Natural killer cell treated with Interleukin-12 subunit alpha and Interleukin-12 subunit beta and Interleukin-15 and Interleukin-18, amount 100 ng/mL, for 72 hours (primary cell): ENCODE measurements around the gene CCDC70. TPM values are rescaled to one million over a fixed set of nuclear protein-coding genes. Genes with fewer than 3 reads are reported as not detected.
"Not testable (repeated sequence)": the region's sequence is repeated elsewhere in the genome, so short reads cannot be mapped to it uniquely, and the experiment has no call there.

Source experiments
- ATAC-seq, 2 donors: fragments of 150-1000 bp; cut with Tn5 transposase in 1 of 2; sonication (Bioruptor Pico), chemical (Tn5 transposase) in 1 of 2; 2 replicates each; pipeline ENCODE4 v1.10.0; 2021
- DNase-seq: peaks from one replicate; pipeline ENCODE4 v3.0.0; 2022; ENCODE audit warnings: low spot score
- H3K27ac Mint-ChIP-seq, 2 donors: 1 replicate in 1 of 2; 2 replicates in 1 of 2; pipeline ENCODE4 v1.8.0; 2022; ENCODE audit warnings: mixed read lengths in 2 of 2, mild to moderate bottlenecking in 1 of 2, moderate library complexity in 1 of 2
- H3K27me3 Mint-ChIP-seq, 2 donors: 1 replicate in 1 of 2; 2 replicates in 1 of 2; pipeline ENCODE4 v1.8.0; 2022; ENCODE audit warnings: mixed read lengths in 2 of 2
- H3K36me3 Mint-ChIP-seq: one replicate; pipeline ENCODE4 v1.8.0; 2022; ENCODE audit warnings: mixed read lengths
- H3K4me1 Mint-ChIP-seq, 2 donors: 1 replicate in 1 of 2; 2 replicates in 1 of 2; pipeline ENCODE4 v1.8.0; 2022; ENCODE audit warnings: low read depth in 2 of 2, mixed read lengths in 2 of 2, mild to moderate bottlenecking in 1 of 2
- H3K4me3 Mint-ChIP-seq: one replicate; pipeline ENCODE4 v1.8.0; 2022; ENCODE audit warnings: mixed read lengths
- H3K9me3 Mint-ChIP-seq: 2 replicates; pipeline ENCODE4 v1.8.0; 2022; ENCODE audit warnings: mixed read lengths
- total RNA-seq, 2 donors: library from RNA; stranded (reverse); gene quantifications; one replicate each; pipeline ENCODE4 v1.2.3, GENCODE V29; 2022

Gene CCDC70
- total RNA-seq, 2 donors from 2014 or later, result not detected

- ATAC-seq, result no peak
Observed at GRCh38 chr13:51823359-51823758, 38.4 kb upstream of the CCDC70 start.

GRCh38 chr13:51823863-51824262 lies 37.9 kb upstream of the CCDC70 start:
- DNase-seq (no peak), ATAC-seq (no peak)
- Mint-ChIP-seq H3K36me3 (no peaks in the 10 kb centered on the region), H3K4me3 (no peak overlapping the region), H3K9me3 (no peaks in the 10 kb centered on the region), H3K27ac (peak overlapping the region; percentile 34 to 87), H3K27me3 (peaks cover 0 to 2% of the 10 kb centered on the region in 2 donors), H3K4me1 (peaks cover 65 to 67% of the 10 kb centered on the region in 2 donors)

More at GRCh38 chr13:51823359-51823758, 38.4 kb upstream of the CCDC70 start:
- DNase-seq, result no peak
- H3K36me3 Mint-ChIP-seq, result no peaks in the 10 kb centered on the region
- no peaks in the 10 kb centered on the region for H3K9me3 Mint-ChIP-seq
- peaks cover 0 to 3% of the 10 kb centered on the region in 2 donors for H3K27me3 Mint-ChIP-seq
- H3K4me3 Mint-ChIP-seq, result no peak overlapping the region
- no peak overlapping the region for H3K27ac Mint-ChIP-seq
- peaks cover 70 to 71% of the 10 kb centered on the region in 2 donors for H3K4me1 Mint-ChIP-seq

- H3K36me3 Mint-ChIP-seq, ATAC-seq, H3K9me3 Mint-ChIP-seq, H3K27me3 Mint-ChIP-seq, DNase-seq: not testable (repeated sequence)
- peaks cover 60 to 63% of the 10 kb centered on the region in 2 donors for H3K4me1 Mint-ChIP-seq
- peak overlapping the region; percentile 58 for H3K4me3 Mint-ChIP-seq
- H3K27ac Mint-ChIP-seq, result peak overlapping the region; percentile 53 to 87
Observed at GRCh38 chr13:51824712-51825111, 37.1 kb upstream of the CCDC70 start.

GRCh38 chr13:51825165-51825592 lies 36.6 kb upstream of the CCDC70 start:
- Mint-ChIP-seq H3K36me3 (no peaks in the 10 kb centered on the region), H3K27ac (peak overlapping the region; percentile 53 to 87), H3K27me3 (peaks cover 0 to 2% of the 10 kb centered on the region in 2 donors), H3K9me3 (no peaks in the 10 kb centered on the region), H3K4me1 (peaks cover 55 to 60% of the 10 kb centered on the region in 2 donors), H3K4me3 (peak overlapping the region; percentile 58)
- DNase-seq, result no peak
- peak; percentile 77 to 88 for ATAC-seq

GRCh38 chr13:51825681-51826254 lies 36.0 kb upstream of the CCDC70 start:
- Mint-ChIP-seq H3K27me3 (peaks cover 0 to 2% of the 10 kb centered on the region in 2 donors), H3K27ac (peak overlapping the region; percentile 53 to 87), H3K4me1 (peaks cover 52 to 57% of the 10 kb centered on the region in 2 donors), H3K4me3 (peak overlapping the region; percentile 58), H3K36me3 (no peaks in the 10 kb centered on the region), H3K9me3 (no peaks in the 10 kb centered on the region)
- ATAC-seq (no peak), DNase-seq (no peak)

GRCh38 chr13:51826606-51827005 lies 35.2 kb upstream of the CCDC70 start:
- DNase-seq, result no peak
- H3K4me1 Mint-ChIP-seq, result peaks cover 46 to 49% of the 10 kb centered on the region in 2 donors
- H3K4me3 Mint-ChIP-seq, result peak overlapping the region; percentile 53
- H3K27ac Mint-ChIP-seq, result peak overlapping the region; percentile 63 to 88
- H3K27me3 Mint-ChIP-seq, result peaks cover 0 to 2% of the 10 kb centered on the region in 2 donors
- ATAC-seq, result no peak
- no peaks in the 10 kb centered on the region for H3K36me3 Mint-ChIP-seq
- H3K9me3 Mint-ChIP-seq, result no peaks in the 10 kb centered on the region

GRCh38 chr13:51827254-51827653 lies 34.5 kb upstream of the CCDC70 start:
- DNase-seq (no peak), ATAC-seq (peak in 1 of 2 donors; percentile 39)
- H3K36me3 Mint-ChIP-seq, result no peaks in the 10 kb centered on the region
- H3K4me1 Mint-ChIP-seq, result peaks cover 42 to 44% of the 10 kb centered on the region in 2 donors
- H3K27me3 Mint-ChIP-seq, result peaks cover 0 to 2% of the 10 kb centered on the region in 2 donors
- no peaks in the 10 kb centered on the region for H3K9me3 Mint-ChIP-seq
- peak overlapping the region; percentile 63 to 88 for H3K27ac Mint-ChIP-seq
- H3K4me3 Mint-ChIP-seq, result peak overlapping the region; percentile 53

- H3K27ac Mint-ChIP-seq, result no peak overlapping the region
Observed at GRCh38 chr13:51828730-51829567, 32.8 kb upstream of the CCDC70 start.

GRCh38 chr13:51829568-51829899 lies 32.2 kb upstream of the CCDC70 start:
- Mint-ChIP-seq H3K9me3 (no peaks in the 10 kb centered on the region), H3K4me3 (no peak overlapping the region), H3K27me3 (peaks cover 8% of the 10 kb centered on the region in 2 donors), H3K27ac (peak overlapping the region in 1 of 2 donors; percentile 28), H3K4me1 (peaks cover 34 to 39% of the 10 kb centered on the region in 2 donors), H3K36me3 (no peaks in the 10 kb centered on the region)
- ATAC-seq, result no peak
- DNase-seq, result no peak

More at GRCh38 chr13:51828730-51829567, 32.8 kb upstream of the CCDC70 start:
- no peaks in the 10 kb centered on the region for H3K9me3 Mint-ChIP-seq
- H3K36me3 Mint-ChIP-seq, result no peaks in the 10 kb centered on the region
- DNase-seq (no peak), ATAC-seq (no peak)
- H3K4me1 Mint-ChIP-seq, result peaks cover 40 to 44% of the 10 kb centered on the region in 2 donors
- no peak overlapping the region for H3K4me3 Mint-ChIP-seq
- peaks cover 8% of the 10 kb centered on the region in 2 donors for H3K27me3 Mint-ChIP-seq

GRCh38 chr13:51831519-51831918 lies 30.2 kb upstream of the CCDC70 start:
- Mint-ChIP-seq H3K4me3 (no peak overlapping the region), H3K27me3 (peaks cover 8% of the 10 kb centered on the region in 2 donors), H3K27ac (peak overlapping the region in 1 of 2 donors; percentile 8), H3K4me1 (peaks cover 19 to 23% of the 10 kb centered on the region in 2 donors), H3K36me3 (no peaks in the 10 kb centered on the region), H3K9me3 (no peaks in the 10 kb centered on the region)
- no peak for ATAC-seq
- DNase-seq, result no peak

GRCh38 chr13:51832471-51833152 lies 29.2 kb upstream of the CCDC70 start:
- Mint-ChIP-seq H3K9me3 (no peaks in the 10 kb centered on the region), H3K36me3 (no peaks in the 10 kb centered on the region), H3K27me3 (peaks cover 8% of the 10 kb centered on the region in 2 donors), H3K4me1 (peaks cover 8 to 12% of the 10 kb centered on the region in 2 donors), H3K4me3 (no peak overlapping the region), H3K27ac (peak overlapping the region in 1 of 2 donors; percentile 8)
- DNase-seq, result no peak
- peak; percentile 69 to 80 for ATAC-seq

GRCh38 chr13:51833980-51834379 lies 27.8 kb upstream of the CCDC70 start:
- Mint-ChIP-seq H3K27me3 (peaks cover 6 to 8% of the 10 kb centered on the region in 2 donors), H3K9me3 (no peaks in the 10 kb centered on the region)

GRCh38 chr13:51834581-51835171 lies 27.1 kb upstream of the CCDC70 start:
- no peak overlapping the region for H3K27ac Mint-ChIP-seq
- peaks cover 5 to 8% of the 10 kb centered on the region in 2 donors for H3K4me1 Mint-ChIP-seq
- no peak overlapping the region for H3K4me3 Mint-ChIP-seq
- DNase-seq, result no peak
- peaks cover 6 to 8% of the 10 kb centered on the region in 2 donors for H3K27me3 Mint-ChIP-seq
- no peaks in the 10 kb centered on the region for H3K36me3 Mint-ChIP-seq
- ATAC-seq, result no peak
- H3K9me3 Mint-ChIP-seq, result no peaks in the 10 kb centered on the region

More at GRCh38 chr13:51833980-51834379, 27.8 kb upstream of the CCDC70 start:
- DNase-seq (no peak), ATAC-seq (no peak)
- Mint-ChIP-seq H3K4me3 (no peak overlapping the region), H3K36me3 (no peaks in the 10 kb centered on the region), H3K27ac (no peak overlapping the region), H3K4me1 (peaks cover 5 to 8% of the 10 kb centered on the region in 2 donors)
